ENCODE data around the gene PIANP.

GRCh38 chr12:6723607-6724408 is 23.2 kb upstream of the PIANP start, which contains the start of gene COPS7A:
- no peak for TF ChIP-seq CTCF (IDR thresholded peaks at IDR 0.05)
- no peak for TF ChIP-seq POLR2A (IDR thresholded peaks at IDR 0.05)
- TF ChIP-seq POLR2AphosphoS5 (IDR thresholded peaks at IDR 0.05; ENCODE audit: insufficient read depth in 1 of 2, low read depth in 1 of 2) = peak; percentile 94 to 98

All from vagina (tissue), 2 donors.